OCI-M1 (cell line): ENCODE results near the gene NLN.
"Not testable (repeated sequence)": the region's sequence is repeated elsewhere in the genome, so short reads cannot be mapped to it uniquely, and the experiment has no call there.

Experiments
- DNase-seq: peaks from one replicate; lab custom pipeline; 2025; lab: John Stamatoyannopoulos, UW

Gene NLN

DNA sequence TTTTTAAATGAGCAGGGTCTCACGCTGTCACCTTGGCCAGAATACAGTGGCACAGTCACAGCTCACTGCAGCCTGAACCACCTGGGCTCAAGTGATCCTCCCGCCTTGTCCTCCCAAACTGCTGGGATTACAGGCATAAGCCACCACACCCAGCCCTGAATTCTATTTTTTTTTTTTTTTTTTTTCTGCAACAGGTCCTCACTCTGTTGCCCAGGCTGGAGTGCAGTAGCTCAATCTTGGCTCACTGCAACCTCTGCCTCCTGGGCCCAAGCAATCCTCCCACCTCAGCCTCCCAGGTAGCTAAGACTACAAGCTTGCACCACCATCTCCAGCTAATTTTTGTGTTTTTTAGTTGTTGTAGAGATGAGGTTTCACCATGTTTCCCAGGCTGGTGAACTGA is 51.0 kb downstream of the NLN start:
- not testable (repeated sequence) for DNase-seq

DNA sequence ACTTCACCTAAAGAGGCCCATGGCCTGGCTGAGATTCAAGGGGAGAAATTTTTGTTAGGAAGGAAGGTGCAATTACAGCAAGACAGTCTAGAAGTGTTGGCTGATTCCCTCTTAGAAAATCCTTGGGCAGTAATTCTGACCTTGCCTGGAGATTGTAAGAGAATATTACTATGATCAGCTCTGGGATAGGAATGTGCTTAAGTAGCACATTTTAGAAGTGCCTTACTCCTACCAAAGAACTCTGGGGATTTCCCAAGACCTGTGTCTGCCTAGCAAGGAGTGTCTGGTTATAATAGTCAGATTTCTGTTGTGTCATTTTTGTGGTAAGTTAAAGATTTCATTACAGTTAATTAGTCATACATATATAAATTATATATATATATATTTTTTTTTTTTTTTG is 52.3 kb downstream of the NLN start:
- DNase-seq = no peak

- DNase-seq = no peak
Measured at GRCh38 chr5:65775476-65775875, 53.5 kb downstream of the NLN start.

- no peak for DNase-seq
Measured at GRCh38 chr5:65776441-65777141, 54.6 kb downstream of the NLN start.

DNA sequence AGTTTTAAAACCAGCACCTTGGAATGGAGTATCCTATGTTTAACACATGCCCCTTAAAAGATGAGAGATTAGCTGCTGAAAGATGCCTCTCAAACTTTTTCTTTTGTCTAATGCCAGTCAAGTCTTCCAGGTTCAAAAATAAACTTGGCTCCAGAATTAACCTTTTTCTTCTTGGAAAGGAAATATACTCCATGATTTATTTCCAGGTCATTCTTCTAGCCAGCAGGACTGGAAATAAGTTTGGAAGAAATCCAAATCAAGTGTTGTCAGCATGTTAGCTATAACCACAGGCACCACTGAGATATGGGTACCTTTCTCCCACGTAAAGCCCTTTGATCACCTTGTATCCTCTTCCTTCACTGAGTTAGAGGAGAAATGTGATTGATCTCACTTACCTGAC is 56.1 kb downstream of the NLN start:
- no peak for DNase-seq

GRCh38 chr5:65779643-65780042 is 57.6 kb downstream of the NLN start:
- DNase-seq = peak; percentile 83

DNA sequence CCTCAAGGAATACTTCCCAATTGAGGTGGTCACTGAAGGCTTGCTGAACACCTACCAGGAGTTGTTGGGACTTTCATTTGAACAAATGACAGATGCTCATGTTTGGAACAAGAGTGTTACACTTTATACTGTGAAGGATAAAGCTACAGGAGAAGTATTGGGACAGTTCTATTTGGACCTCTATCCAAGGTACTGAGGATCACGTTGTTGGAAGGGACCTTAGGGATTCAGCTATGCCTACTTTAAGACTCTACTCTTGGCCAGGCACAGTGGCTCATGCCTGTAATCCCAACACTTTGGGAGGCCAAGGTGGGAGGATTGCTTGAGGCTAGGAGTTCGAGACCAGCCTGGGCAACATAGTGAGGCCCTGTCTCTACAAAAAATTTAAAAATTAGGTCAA is 66.3 kb downstream of the NLN start:
- DNase-seq = not testable (repeated sequence)

DNA sequence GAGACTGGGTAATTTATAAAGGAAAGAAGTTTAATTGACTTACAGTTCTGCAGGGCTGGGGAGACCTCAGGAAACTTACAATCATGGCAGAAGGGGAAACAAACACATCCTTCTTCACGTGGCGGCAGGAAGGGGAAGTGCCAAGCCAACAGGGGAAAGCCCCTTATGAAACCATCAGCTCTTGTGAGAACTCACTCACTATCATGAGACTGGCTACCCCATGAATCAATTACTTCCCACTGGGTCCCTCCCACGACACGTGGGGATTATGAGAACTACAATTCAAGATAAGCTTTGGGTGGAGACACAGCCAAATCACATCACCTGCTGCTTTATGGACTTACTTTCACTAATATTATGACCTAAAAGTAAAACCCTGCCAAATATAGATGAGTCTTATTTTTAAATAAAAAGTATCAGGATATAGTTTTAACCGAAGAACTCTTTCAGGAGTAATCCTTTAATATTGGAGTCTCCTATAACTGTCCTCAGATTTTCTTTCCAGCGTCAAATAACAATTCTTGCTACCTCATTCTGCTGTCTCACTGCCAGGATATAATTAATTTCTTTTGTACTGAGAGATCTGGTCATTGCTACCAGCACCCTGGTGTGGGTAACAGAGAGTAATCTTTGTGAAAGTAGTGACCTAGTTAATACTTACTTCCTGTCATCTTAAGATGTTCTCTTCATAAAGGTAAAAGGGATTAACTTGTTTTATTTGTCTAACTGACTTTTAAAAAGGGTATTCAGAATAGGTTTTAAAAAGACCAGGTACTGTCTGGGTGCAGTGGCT is 68.6 kb downstream of the NLN start:
- peak; percentile 79 for DNase-seq

DNA sequence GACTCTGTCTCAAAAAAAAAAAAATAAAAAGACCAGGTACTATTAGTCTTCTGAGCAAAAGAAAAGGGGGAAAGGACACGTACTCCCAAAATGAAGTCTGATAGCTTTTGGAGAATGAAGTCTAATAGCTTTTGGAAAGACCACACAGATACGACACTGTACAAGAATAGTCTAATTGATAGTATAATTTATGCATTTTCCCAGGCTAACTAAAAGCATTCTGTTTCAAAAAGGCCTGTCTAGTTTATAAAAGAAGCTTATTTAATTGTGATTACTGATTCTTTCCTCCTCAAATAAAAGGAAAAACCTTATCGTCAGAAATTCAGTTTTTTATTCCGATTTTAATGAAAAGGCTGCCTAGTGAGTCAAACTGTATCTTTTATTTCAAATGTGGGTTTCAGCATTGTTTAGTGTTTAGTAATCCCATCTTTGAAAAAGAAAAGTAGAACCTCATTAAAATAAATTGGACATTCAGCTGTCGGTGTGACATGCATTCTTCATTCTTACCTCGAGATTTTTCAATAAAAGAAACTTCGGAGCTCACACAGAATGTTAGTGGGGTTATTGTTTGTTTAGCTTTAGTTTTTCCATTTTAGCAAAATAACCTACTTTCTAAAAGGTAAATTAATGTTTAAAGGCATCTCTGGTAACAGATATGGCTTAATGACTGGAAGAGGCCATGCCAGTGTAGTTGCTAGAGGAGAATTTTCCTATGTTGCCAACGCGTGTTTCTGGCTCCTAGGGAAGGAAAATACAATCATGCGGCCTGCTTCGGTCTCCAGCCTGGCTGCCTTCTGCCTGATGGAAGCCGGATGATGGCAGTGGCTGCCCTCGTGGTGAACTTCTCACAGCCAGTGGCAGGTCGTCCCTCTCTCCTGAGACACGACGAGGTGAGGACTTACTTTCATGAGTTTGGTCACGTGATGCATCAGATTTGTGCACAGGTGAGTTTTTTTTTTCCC is 70.0 kb downstream of the NLN start:
- DNase-seq = no peak

GRCh38 chr5:65796269-65796668 is 74.3 kb downstream of the NLN start:
- no peak for DNase-seq

- DNase-seq = no peak
Measured at GRCh38 chr5:65796751-65797316, 74.8 kb downstream of the NLN start.

DNA sequence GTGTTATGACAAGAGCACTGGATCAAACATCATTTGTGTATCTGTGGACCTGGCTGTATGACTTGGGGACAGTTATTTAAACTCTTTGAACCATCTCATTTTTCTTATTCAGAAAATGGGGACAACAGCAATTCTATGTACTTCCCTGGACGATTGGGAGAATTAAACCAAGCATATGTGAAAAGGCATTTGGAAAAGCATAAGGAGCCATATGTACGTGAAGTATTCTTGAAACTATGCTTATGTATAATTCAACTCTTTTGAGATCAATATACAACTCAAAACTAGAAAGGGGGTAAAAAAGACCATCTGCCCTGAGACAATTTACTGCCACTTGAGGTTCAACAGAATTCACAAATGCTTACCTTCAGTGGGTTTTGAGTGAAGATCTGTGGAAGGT is 75.5 kb downstream of the NLN start:
- no peak for DNase-seq

DNA sequence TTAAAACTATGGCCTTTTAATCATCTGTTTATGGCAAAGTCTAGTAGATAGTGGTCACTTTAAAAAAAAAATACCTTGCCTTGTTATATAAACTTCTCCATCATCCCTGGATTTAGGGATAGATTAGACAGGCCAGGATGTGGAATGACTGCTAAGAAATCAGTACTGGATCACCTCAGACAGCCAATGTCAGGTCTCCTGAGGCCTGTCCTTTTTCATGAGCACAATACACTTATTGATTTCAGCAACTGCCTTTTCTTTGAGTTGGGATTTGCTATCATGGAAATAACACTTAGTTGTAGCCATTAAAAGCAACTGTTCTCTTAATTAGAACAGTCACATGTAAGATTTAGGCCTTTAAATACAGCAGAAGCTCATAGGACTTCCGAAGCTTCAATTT is 77.9 kb downstream of the NLN start:
- no peak for DNase-seq

DNA sequence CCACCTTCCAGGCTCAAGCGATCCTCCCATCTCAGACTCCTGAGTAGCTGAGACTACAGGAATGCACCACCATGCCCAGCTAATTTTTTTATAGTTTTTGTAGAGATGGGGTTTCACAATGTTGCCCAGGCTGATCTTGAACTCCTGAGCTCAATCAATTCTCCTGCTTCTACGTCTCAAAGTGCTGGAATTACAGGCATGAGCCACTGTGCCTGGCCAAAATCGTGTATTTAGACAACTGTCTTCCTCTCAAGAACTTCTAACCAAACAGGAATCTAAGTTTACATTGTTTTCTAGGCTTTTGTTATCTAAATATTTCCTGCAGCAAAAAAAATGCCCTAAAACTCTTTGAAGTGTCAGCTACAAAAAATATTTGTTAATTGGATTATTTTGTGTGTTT is 78.8 kb downstream of the NLN start:
- no peak for DNase-seq

DNA sequence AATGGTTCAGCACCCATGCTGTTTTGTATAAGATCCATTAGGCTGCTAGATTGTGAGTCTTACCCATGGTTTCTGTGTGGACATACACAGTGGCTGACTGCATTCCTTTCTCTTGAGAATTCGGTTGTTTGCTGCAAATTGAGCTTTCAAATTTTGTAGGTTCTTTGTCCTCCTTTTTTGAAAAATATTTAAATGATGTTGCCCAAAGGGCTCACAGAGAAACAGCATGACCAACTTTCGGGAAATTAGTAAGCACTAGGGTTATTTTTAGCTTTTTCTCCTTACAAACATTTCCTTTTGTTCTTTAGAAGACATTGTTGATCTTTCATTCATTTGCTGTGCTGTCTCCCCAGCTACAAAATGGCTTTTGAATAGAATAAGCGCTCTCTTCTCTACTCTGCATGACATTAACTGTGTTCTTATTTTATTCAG is 79.4 kb downstream of the NLN start:
- no peak for DNase-seq

- no peak for DNase-seq
Measured at GRCh38 chr5:65802080-65802479, 80.1 kb downstream of the NLN start.

DNA sequence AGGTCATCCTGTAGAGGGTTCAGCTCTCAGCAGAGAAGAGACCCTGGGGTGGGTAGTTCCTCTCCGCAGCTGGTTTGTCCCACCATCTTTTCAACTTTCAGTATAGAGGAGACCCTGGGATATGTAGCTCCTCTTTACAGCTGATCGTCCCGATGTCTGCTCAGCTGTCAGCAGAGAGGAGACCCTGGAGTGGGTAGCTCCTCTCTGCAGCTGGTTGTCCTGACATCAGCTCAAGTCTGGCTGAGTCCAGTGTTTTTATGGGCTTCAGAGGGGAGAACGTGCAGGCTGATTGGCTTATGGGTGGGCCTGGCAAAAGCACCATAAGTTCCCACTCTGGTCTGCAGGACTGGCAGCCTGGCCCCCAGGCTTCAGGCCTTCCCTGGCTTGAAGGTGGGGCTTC is 80.8 kb downstream of the NLN start:
- DNase-seq = peak; percentile 25

GRCh38 chr5:65803699-65804391 is 81.8 kb downstream of the NLN start:
- peak; percentile 53 for DNase-seq

- DNase-seq = no peak
Measured at GRCh38 chr5:65805089-65805488, 83.1 kb downstream of the NLN start.

DNA sequence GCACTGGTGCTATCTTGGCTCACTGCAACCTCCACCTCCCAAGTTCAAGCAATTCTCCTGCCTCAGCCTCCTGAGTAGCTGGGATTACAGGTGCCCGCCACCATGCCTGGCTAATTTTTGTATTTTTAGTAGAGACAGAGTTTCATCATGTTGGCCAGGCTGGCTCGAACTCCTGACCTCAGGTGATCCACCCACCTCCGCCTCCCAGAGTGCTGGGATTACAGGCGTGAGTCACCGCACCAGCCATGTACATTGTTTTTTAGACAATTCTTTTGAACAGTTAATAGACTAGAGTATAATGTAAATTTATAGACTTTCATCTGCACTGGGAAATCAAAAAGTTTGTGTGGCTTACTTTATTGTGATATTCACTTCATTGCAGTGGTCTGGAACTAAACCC is 85.5 kb downstream of the NLN start:
- DNase-seq = not testable (repeated sequence)

- DNase-seq = no peak
Measured at GRCh38 chr5:65808251-65808741, 86.3 kb downstream of the NLN start.
